GM19043 (cell line): ENCODE measurements around the gene CD14.
A peak's percentile ranks its signal among the peaks of the same experiment; 100 is the strongest.
"Not testable (repeated sequence)": the region's sequence is repeated elsewhere in the genome, so short reads cannot be mapped to it uniquely, and the experiment has no call there.

Experiments used
- ATAC-seq: cut with Tn5 transposase; IDR thresholded peaks from one replicate; pipeline ENCODE4 v1.9.1; 2021; ENCODE audit warnings: low read depth; ENCODE audit not compliant: unreplicated experiment

The CD14 gene

DNA sequence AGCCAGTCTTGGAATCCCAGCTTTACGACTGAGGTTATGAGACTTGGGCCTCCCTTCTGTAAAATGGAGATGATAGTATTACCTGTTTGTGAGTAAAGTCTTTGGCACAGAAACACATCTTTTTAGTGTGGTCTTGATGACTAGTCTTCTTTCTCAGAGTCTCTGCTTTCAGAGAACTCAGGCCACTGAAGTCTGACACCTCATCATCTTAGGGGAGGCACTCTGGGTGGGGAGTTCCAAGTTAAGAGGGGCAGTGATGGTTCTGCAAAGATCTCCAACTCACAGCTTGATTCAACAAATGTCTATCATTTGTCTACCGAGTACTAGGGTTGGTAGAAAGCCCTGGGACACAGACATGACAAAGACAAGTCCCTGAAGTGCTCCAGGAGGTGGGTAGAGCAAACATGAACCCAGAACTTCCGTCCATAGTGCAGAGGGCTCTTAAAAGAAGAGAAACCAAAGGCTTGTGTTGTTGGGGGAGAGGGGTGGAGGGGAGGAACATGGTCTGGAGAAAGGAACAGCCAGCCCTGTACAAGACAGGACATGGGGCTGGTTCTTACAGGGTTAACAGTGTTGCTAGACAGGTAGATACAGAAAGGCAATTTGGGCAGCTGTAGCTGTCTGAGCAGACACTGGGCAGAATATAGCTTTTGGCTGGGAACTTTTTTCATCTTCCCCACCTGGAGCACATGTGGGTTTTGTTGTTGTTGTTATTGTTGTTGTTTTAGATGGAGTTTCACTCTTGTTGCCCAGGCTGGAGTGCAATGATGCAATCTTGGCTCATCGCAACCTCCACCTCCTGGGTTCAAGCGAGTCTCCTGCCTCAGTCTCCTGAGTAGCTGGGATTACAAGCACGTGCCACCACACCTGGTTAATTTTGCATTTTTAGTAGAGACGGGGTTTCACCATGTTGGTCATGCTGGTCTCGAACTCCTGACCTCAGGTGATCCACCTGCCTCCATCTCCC is 2.6 kb upstream of the CD14 start:
- no peak for ATAC-seq

DNA sequence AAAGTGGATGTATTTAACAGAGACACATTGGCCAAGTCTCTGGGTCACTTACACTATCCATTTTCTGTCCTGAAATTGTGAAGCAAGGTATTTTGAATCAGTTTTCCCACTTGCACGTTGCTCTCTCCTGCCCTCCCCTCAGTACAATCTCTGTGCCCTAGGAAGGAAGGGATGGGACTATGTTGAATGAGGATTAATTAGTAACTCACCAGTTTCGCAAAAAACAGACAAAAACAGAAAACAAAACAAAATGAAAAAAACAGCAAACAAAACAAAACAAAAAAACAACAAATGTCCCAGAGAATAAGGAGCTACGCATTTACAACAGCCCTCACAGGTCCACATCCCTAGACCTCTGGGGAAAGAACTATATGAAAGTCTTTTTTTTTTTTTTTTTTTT is 1.1 kb upstream of the CD14 start:
- ATAC-seq: no peak

DNA sequence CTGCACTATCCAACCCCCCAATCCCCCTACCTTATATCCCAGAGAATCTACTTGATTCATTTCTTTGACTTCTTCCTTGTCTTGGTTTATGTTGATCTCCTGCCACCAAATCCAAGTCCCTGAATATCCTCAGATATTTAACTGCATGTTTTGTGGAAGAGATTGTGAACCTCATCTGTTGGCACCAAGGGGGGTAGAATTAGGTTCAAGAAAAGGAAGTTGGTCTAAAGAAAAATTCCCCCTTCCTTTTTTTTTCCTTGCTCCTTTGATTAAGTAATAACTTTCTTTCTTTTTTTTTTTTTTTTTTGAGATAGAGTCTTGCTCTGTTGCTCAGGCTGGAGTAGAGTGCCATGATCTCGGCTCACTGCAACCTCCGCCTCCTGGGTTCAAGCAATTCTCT is 526 bp upstream of the CD14 start:
- no peak for ATAC-seq

DNA sequence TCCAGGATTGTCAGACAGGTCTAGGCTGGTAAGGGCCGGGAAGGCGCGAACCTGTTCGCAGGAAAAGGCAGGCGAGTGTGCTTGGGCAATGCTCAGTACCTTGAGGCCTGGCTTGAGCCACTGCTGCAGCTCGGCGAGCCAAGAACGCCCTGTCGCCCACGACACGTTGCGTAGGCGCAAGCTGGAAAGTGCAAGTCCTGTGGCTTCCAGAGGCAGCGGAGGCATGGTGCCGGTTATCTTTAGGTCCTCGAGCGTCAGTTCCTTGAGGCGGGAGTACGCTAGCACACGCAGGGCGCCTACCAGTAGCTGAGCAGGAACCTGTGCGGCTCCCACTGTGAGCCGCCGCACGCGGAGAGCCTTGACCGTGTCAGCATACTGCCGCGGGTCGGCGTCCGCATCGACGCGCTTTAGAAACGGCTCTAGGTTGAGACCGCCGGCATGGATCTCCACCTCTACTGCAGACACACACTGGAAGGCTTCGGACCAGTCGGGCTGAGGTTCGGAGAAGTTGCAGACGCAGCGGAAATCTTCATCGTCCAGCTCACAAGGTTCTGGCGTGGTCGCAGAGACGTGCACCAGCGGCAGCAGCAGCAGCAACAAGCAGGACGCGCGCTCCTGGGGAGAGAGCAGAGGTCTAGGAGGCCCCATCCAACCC is 482 bp downstream of the CD14 start:
- peak; percentile 50 for ATAC-seq

DNA sequence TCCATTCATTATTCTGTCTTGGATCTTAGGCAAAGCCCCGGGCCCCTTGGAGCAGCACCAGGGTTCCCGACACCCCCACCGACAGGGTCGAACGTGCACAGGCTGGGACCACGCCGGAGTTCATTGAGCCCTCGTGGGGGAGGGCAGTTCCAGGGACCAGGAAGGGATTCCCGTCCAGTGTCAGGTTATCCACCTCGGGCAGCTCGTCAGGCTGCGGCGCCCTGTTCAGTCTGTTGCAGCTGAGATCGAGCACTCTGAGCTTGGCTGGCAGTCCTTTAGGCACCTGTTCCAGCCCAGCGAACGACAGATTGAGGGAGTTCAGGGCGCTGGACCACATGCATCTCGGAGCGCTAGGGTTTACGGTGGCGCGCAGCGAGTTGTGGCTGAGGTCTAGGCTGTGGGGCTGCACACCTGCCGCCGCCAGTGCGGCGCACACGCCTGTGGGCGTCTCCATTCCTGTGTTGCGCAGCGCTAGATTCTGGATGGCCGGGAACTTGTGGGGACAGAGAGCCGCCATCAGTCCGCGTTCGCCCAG is 1.1 kb downstream of the CD14 start:
- peak; percentile 34 for ATAC-seq

DNA sequence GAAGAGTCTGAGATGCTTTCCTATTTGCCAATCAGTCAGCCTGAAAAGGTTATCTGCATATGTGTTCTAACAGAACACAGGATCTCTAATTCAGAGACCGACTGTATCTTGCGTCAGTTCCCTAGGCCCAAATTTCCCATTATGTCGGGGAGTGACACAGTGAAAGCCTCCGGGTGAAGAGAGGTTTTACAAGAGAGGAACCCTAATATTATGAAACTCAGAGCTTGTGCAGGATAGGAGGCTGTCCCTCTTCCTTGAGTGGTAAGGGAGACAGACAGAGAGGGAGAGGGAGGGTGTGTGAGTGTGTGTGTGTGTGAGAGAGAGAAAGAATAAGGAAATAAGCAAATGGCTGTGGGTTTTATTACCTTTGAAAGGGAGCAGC is 1.9 kb downstream of the CD14 start:
- ATAC-seq: no peak

DNA sequence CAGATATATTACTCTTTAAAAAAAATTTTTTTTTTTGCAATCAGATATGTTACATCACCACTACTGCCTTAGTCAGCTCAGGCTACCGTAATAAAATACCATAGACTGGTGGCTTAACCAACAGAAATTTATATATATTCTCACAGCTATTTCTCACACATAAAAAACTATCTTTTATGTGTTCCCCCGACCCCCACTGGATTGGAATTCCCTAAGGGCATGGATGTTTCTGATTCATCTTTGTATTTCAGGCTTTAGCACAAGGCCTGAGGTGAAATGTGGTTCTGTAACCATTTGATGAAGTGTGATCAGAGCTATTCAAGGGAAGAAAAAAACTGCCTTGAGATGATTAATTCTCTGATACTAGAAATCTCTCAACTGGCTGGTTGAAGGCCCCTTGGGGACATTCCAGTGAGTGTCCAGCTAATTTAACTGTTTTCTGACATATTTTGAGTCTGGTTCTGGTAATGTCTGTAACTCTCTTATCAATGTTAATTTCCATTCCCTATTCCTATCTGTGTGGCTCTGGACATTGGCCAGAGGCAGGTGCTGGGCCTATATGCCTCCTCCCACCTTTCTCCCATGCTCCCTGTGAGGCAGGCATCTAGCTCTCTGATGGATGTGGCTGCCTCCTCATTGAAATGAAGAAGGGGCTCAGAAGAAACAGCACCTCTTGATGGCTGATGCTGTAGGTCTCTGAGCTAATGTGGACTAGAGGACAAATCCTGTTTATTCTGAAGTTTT is 2.5 kb downstream of the CD14 start:
- no peak for ATAC-seq

DNA sequence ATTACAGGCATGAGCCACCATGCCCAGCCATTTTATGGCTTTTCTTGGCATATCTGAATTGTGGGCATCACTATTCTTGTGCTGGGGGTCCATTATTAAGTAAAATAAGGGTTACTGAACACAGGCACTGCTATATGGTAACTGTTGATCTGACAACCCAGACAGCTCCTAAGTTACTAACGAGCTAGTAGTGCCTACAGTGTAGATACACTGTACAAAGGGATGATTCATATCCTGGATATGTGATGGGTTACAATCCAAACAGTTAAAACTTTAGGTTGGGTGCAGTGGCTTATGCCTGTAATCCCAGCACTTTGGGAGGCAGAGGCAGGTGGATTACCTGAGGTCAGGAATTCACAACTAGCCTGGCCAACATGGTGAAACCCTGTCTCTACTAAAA is 4.3 kb downstream of the CD14 start:
- no peak for ATAC-seq

DNA sequence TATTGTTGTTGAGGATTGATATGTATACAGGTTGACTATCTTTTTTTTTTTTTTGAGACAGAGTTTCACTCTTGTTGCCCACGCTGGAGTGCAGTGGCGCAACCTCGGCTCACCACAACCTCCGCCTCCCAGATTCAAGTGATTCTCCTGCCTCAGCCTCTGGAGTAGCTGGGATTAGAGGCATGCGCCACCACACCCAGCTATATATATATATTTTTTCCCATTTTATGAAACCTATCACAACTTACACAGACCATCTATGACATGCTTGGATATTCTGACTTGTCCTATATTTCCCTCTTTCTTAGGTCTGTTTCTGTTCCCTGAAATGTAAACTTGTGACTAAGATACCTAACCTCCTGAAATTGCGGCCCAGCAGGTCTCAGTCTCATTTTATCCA is 5.0 kb downstream of the CD14 start:
- no peak for ATAC-seq

DNA sequence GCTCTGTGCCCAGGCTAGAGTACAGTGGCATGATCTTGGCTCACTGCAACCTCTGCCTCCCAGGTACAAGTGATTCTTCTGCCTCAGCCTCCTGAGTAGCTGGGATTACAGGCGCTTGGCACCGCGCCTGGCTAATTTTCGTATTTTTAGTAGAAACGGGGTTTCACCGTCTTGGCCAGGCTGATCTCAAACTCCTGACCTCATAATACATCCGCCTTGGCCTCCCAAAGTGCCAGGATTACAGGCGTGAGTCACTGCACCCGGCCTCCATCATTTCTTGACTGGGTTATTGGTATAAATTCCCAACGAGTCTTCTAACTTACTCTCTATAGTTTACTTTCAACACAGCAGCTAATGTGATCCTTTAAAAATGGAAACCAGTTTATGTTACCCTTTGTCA is 8.1 kb downstream of the CD14 start:
- ATAC-seq: not testable (repeated sequence)

DNA sequence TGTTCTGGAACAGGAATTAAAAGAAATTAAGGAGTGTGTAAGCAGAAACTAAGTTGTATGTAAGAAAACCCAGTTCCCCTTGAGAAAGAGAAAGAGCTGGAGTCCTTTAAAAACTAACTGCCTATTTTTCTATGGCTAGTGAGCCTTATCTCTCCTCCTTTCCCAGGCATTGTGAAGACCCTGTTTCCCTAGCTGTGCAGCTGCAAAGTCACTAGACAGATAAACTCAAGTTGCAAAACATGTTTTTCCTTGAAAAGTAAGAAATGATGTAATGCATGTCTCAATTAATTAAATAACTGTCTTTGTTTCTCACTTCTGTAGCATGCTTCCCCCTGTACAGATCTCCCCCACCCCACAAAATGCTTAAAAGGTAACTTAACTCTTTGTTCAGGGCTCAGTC is 9.9 kb downstream of the CD14 start:
- ATAC-seq: not testable (repeated sequence)

DNA sequence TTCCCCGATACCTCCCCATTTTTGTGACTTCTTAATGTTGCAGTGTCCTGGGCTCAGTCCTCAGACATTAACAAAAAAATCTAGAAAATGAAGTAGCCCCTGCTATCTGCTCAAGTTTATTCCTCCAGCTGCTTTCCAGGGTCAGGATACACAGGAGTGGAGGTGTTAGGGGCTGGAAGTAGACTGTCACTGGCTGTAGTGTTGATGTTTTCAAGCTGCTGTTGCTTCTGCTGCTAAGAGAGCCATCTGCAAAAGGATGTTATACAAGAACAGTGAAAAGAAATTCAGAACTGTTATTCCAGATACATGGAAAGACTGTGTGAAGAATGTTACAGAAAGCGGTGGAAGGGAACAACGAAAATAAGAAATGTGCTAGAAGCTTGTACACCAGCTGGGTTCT is 10.7 kb downstream of the CD14 start:
- no peak for ATAC-seq

DNA sequence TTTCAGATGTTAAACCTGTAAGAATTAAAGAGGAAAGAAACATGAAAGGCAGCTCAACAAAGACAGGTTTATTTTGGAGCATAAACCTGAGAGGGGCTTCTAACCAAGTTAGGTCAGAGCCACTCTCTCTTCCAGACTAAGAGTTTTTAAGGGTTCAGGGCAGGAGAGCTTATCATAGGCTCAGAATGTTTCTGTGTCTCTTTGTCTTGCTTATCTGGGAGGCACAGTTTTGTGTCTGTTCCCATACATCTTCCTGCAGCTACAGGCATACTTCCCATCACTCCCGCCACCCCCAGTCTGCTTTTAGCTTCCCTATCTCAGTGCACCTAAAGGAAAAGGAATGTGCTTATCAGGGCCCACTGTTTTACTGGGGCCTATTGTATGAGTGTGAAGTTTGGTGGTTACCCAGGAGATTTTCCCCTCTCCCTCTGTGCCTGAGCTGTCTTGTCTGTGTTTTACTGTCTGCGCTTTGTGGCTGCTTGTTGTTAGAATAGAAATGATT is 21.9 kb downstream of the CD14 start:
- no peak for ATAC-seq

DNA sequence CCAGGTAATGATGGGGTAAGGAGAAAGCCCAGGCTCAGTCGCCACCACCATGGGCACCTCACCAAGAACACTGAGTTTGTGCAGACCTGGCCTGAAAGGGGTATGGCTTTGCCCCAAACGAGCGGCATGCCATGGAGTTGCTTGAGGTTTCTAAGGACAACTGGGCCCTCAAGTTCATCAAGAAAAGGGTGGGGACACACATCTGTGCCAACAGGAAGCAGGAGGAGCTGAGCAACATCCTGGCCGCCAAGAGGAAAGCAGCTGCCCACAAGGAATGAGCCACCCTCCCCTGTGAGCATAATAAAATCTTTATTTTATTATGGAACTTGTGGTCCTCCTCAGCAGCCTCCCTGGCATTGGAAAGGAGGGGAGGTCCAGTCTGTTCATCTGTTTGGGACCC is 23.8 kb downstream of the CD14 start:
- ATAC-seq: no peak

DNA sequence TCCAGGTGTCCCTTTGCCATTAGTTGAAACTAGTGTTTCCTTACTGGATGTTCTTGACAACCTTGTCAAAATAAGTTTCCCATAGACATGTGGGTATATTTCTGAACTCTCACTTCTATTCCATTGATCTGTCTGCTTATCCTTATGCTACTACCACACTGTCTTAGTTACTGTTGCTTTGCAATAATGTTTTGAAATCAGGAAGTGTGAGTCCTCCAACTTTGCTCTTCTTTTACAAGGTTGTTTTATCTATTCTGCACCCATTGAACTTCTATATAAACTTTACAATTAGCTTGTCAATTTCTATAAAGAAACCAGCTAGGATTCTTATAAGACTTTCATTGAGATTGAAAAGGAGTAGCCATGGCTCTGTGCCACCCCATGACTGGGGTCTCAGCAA is 24.3 kb downstream of the CD14 start:
- ATAC-seq: no peak

DNA sequence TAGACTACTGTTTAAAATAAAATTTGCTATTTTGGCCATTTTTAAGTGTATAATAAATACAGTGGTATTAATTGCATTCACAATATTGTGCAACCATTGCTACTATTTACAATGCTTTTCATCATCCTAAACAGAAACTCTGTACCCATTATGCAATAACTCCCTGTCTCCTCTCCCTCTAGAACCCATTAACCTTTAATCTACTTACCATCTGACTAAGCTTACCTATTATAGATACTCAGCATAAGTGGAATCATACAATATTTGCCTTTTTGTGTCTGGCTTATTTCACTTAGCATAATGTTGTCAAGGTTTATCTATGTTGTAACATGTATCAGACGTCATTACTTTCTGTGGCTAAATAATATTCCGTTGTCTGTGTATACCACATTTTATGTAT is 25.9 kb downstream of the CD14 start:
- no peak for ATAC-seq

DNA sequence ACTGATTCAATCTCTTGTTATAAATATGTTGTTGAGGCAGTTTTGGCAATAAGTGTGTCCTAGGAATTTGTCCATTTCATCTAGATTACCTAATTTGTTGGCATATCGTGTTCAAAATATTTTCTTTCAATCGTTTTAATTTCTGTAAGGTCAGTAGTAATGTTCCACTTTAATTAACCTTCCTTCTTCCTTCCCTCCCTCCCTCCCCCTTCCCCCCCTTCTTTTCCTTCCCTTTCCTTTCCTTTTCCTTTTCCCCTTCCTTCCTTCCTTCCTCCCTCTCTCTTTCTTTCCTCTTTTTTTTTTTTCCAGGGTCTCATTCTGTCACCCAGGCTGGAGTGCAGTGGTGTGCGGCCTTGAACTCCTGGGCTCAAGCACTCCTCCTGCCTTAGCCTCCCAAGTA is 27.1 kb downstream of the CD14 start:
- ATAC-seq: no peak

DNA sequence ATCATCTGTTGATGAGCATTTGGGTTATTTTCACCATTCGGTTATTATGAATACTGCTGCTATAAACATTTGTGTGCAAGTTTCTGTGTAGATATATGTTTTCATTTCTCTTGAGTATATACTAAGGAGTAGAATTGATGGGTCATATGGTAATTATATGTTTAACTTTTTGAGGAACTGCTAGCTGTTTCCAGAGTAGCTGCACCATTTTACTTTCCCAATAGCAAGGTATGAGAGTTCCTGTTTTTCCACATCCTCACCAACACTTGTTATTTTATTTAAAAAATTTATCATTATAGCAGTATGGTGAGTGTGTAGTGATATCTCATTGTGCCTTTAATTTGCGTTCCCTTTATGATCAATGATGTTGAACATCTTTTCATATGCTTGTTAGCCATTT is 29.2 kb downstream of the CD14 start:
- no peak for ATAC-seq

DNA sequence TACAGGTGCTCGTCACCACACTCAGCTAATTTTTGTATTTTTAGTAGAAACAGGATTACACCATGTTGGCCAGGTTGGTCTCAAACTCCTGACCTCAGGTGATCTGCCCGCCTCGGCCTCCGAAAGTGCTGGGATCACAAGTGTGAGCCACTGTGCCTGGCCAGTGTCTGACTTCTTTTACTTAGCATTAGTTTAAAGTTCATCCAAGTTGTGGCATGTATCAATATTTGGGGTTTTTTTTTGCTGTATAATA is 29.6 kb downstream of the CD14 start:
- not testable (repeated sequence) for ATAC-seq

DNA sequence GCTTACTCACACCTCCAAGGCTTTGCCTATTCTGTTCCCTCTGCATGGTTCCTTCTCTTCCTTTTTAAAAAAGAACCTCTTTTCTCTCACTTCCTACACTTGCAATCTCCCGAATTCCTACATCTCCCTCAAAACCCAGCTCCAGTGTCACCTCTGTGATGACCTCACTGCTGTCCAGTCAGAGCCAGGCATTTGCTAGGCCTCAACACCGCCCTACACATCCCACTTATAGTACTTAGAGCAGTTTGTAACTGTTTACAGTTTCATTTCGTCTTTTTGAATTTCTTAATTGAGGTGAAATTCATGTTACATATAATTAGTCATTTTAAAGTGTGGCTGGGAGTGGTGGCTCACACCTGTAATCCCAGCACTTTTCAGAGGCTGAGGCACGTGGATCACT is 30.8 kb downstream of the CD14 start:
- ATAC-seq: no peak

DNA sequence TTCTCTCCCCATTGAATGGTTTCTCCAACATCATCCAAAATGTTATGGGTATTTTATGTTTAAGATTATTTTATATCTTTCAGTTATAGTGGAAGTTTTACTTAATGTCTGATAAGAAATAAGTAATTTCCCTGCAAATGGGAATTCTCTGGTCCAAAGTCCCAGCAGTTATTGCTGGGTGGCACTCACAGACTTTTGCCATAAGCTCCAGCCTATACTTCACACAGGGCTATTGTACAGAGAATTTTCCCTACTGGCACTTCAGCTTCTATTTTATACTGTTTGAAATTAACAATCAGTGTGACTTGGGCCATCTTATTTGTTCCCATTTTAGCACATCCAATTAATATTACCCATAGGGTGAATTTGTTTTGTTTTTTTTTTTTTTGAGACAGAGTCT is 32.9 kb downstream of the CD14 start:
- no peak for ATAC-seq
